GM12878 (cell line): Measurements from ENCODE around the gene CYB5B. TPM values are rescaled to one million over a fixed set of nuclear protein-coding genes. Genes with fewer than 3 reads are reported as not detected.
A peak's percentile ranks its signal among the peaks of the same experiment; 100 is the strongest.

ENCODE experiments used
- ATAC-seq: fragments of 200-7000 bp; cut with Tn5 transposase; 3 replicates; pipeline ENCODE4 v1.9.1; 2020; ENCODE audit warnings: mild to moderate bottlenecking, moderate library complexity
- BruUV-seq: library from RNA; stranded (reverse); fragments of 400-500 nt; replicated peaks from 2 replicates; lab custom pipeline; 2021; lab: Mats Ljungman, UMichigan
- CTCF ChIA-PET: fragments of 300-600 bp; sonication (Branson Sonifier 250); formaldehyde crosslinking; extraction: SDS; loops from one replicate; lab custom pipeline; 2021; ENCODE audit warnings: inconsistent platforms; lab: Yijun Ruan, JAX
- POLR2A ChIA-PET: fragments of 350-600 bp; formaldehyde crosslinking; extraction: SDS; loops from one replicate; lab custom pipeline; 2021; ENCODE audit warnings: inconsistent platforms; lab: Charles Lee
- RAD21 ChIA-PET: fragments of 300-600 bp; sonication (Branson Sonifier 250); formaldehyde crosslinking; loops from one replicate; lab custom pipeline; 2023; ENCODE audit warnings: antibody characterized with exemption; ENCODE audit not compliant: unreplicated experiment; lab: Charles Lee
- SMC1A ChIA-PET: fragments of 300-600 bp; sonication (Branson Sonifier 250); formaldehyde crosslinking; loops from one replicate; lab custom pipeline; 2023; ENCODE audit not compliant: unreplicated experiment, uncharacterized antibody; lab: Charles Lee
- DNase-seq: peaks from one replicate; pipeline ENCODE4 v3.0.0-alpha.2; 2011; ENCODE audit warnings: low read depth, low spot score
- FAIRE-seq: peaks from 3 replicates; lab custom pipeline; 2011; peaks lifted over from hg19 to GRCh38; lab: Jason Lieb, UNC
- H2AFZ ChIP-seq: 2 replicates; pipeline ENCODE4 v1.6.0; 2011; ENCODE audit warnings: low read depth, low read length, control low read depth; ENCODE audit not compliant: control insufficient read depth
- H3K27ac ChIP-seq: 2 replicates; pipeline ENCODE4 v1.5.1; 2011; ENCODE audit warnings: control low read depth; ENCODE audit not compliant: control insufficient read depth, insufficient read depth
- H3K27me3 ChIP-seq, 2 experiments: replicated peaks in 1 of 2; 2 replicates each; pipeline versions ENCODE4 v1.6.0 to v1.6.1; 2011; ENCODE audit warnings: low read length in 1 of 2; ENCODE audit not compliant: control insufficient read depth in 2 of 2, insufficient read depth in 2 of 2
- H3K36me3 ChIP-seq, 2 experiments: 2 replicates each; pipeline ENCODE4 v1.5.1; 2011; ENCODE audit warnings: low read length in 1 of 2; ENCODE audit not compliant: control insufficient read depth in 2 of 2, insufficient read depth in 2 of 2
- H3K4me1 ChIP-seq: 2 replicates; pipeline ENCODE4 v1.6.1; 2011; ENCODE audit warnings: mild to moderate bottlenecking, low read length, moderate library complexity, mixed read lengths; ENCODE audit not compliant: control insufficient read depth, insufficient read depth
- H3K4me2 ChIP-seq: 2 replicates; pipeline ENCODE4 v1.6.0; 2011; ENCODE audit warnings: control low read depth; ENCODE audit not compliant: control insufficient read depth, insufficient read depth
- H3K4me3 ChIP-seq: fragments of 200-600 bp; sonication (generic); 2 replicates; pipeline ENCODE4 v1.5.1; 2016
- H3K79me2 ChIP-seq: 2 replicates; pipeline ENCODE4 v1.6.0; 2011; ENCODE audit warnings: low read length; ENCODE audit not compliant: control insufficient read depth, insufficient read depth
- H3K9ac ChIP-seq: 2 replicates; pipeline ENCODE4 v1.8.0; 2011; ENCODE audit warnings: low read length, control low read depth, mixed read lengths; ENCODE audit not compliant: control insufficient read depth, insufficient read depth
- H3K9me3 ChIP-seq: replicated peaks from 3 replicates; pipeline ENCODE4 v1.5.1; 2011; ENCODE audit warnings: mild to moderate bottlenecking, low read length; ENCODE audit not compliant: control insufficient read depth, insufficient read depth
- H4K20me1 ChIP-seq: 2 replicates; pipeline ENCODE4 v1.6.0; 2011; ENCODE audit not compliant: control insufficient read depth, insufficient read depth
- BRCA1 ChIP-seq: IDR thresholded peaks from 2 replicates; pipeline ENCODE4 v1.6.1; 2011; ENCODE audit warnings: low read depth, low read length, improper control_type of control experiment
- CBFB ChIP-seq: IDR thresholded peaks from 2 replicates; pipeline ENCODE4 v1.6.1; 2016; ENCODE audit warnings: antibody characterized with exemption, low read depth
- MEF2A ChIP-seq: IDR thresholded peaks from 2 replicates; pipeline ENCODE4 v1.6.1; 2011; ENCODE audit warnings: low read depth, mild to moderate bottlenecking, low read length, moderate library complexity; ENCODE audit not compliant: insufficient read depth
- NFIC ChIP-seq: IDR thresholded peaks from 2 replicates; pipeline ENCODE4 v1.6.1; 2012; ENCODE audit warnings: low read depth, mild to moderate bottlenecking, inconsistent platforms, low read length, moderate library complexity
- RUNX3 ChIP-seq: IDR thresholded peaks from 2 replicates; pipeline ENCODE4 v1.6.1; 2012; ENCODE audit warnings: low read length, inconsistent platforms
- SMAD5 ChIP-seq: IDR thresholded peaks from 2 replicates; pipeline ENCODE4 v1.6.1; 2016; ENCODE audit warnings: antibody characterized with exemption, low read depth
- SMC3 ChIP-seq: IDR thresholded peaks from 2 replicates; pipeline ENCODE4 v1.6.1; 2011; ENCODE audit warnings: low read length, improper control_type of control experiment, borderline replicate concordance
- TCF7 ChIP-seq: IDR thresholded peaks from 2 replicates; pipeline ENCODE4 v1.6.1; 2014; ENCODE audit warnings: antibody characterized with exemption, borderline replicate concordance
- YY1 ChIP-seq: IDR thresholded peaks from 2 replicates; pipeline ENCODE4 v1.6.1; 2011; ENCODE audit warnings: low read depth, mild to moderate bottlenecking, low read length
- WGBS: methylation state at CpG from one replicate; pipeline ENCODE4 v1.1.6; 2016; ENCODE audit warnings: low lambda C conversion rate; ENCODE audit not compliant: insufficient replicate concordance, insufficient coverage; ENCODE audit errors: missing lambda C conversion rate; 5-methylcytosine and 5-hydroxymethylcytosine counted together
- in situ Hi-C: fragments of 300-500 bp; cut with MboI; formaldehyde crosslinking; loops from 9 replicates; pipeline ENCODE4 v1.14.3; 2018; ENCODE audit warnings: mixed read lengths
- intact Hi-C: fragments of 100-400 bp; cut with micrococcal nuclease; formaldehyde crosslinking; loops from one replicate; pipeline ENCODE4 v1.14.2; 2022; ENCODE audit not compliant: unreplicated experiment
- polyA plus RNA-seq, 11 experiments: library from polyadenylated mRNA; depleted of rRNA in 4 of 11; unstranded in 6 of 11; stranded (reverse) in 5 of 11; fragments of >200 nt; fragmentation: Nextera tagmentation in 4 of 11; fragmentation: Illumina TruSeq in 1 of 11; extraction: Ambion mirVana in 4 of 11; extraction: Trizol in 1 of 11; gene quantifications; 1 replicate in 1 of 11; 2 replicates in 10 of 11; pipeline versions ENCODE4 v1.2.1 to v1.2.3, GENCODE V29; 2011 to 2016; ENCODE audit warnings: inconsistent platforms in 2 of 11, missing spikeins in 2 of 11, low read depth in 1 of 11
- total RNA-seq, 4 experiments: library from RNA; depleted of rRNA in 3 of 4; stranded (reverse); fragments of >200 nt in 3 of 4; fragmentation: Illumina TruSeq in 1 of 4; extraction: Trizol in 1 of 4; gene quantifications; 2 replicates each; pipeline versions ENCODE4 v1.2.1 to v1.2.3, GENCODE V29; 2013 to 2021

The CYB5B gene
- total and polyA plus RNA-seq, 10 of the 15 experiments (the other 5 are each of a cell fraction or from before 2014, with no cell fraction given): 145 to 305 (median 179) TPM

- TF ChIP-seq SMC3 (no peak), BRCA1 (no peak), CBFB (no peak)
- no peak for FAIRE-seq
- in situ Hi-C loops (no loop called here), intact Hi-C loops (no loop called here)
- no peaks in the 10 kb centered on the region for H3K4me1 ChIP-seq
- H3K27ac ChIP-seq: no peak overlapping the region
- no peaks in the 10 kb centered on the region for H3K27me3 ChIP-seq
- peaks cover 8% of the 10 kb centered on the region for H3K79me2 ChIP-seq
- H3K9ac ChIP-seq: no peak overlapping the region
- no peak for ATAC-seq
- no TSS peak for BruUV-seq
- CTCF ChIA-PET: interaction anchor here (2.2 kb wide), 1 partner anchor 24 kb away, joined by 6 read pairs; no protein-coding TSS in a partner anchor
- H3K9me3 ChIP-seq: no peaks in the 10 kb centered on the region
- H4K20me1 ChIP-seq: no peaks in the 10 kb centered on the region
- no peak overlapping the region for H3K4me2 ChIP-seq
- POLR2A ChIA-PET: interaction anchor here (0.6 to 1.1 kb wide), 5 partner anchors 12 to 262 kb away, joined by 3 to 4 read pairs (median 3); no protein-coding TSS in a partner anchor
- RAD21 ChIA-PET: interaction anchor here (0.7 to 1.0 kb wide), 2 partner anchors 11 to 233 kb away, joined by 4 to 9 read pairs; no protein-coding TSS in a partner anchor
- H2AFZ ChIP-seq: no peak overlapping the region
- H3K36me3 ChIP-seq: no peaks in the 10 kb centered on the region
- no peak for DNase-seq
- 92% methylated on average over 4 of the region's 4 CpGs for WGBS
- no peak overlapping the region for H3K4me3 ChIP-seq
- SMC1A ChIA-PET: interaction anchor here (1.2 to 1.4 kb wide), 2 partner anchors 17 to 24 kb away, joined by 4 to 5 read pairs; no protein-coding TSS in a partner anchor
Measured at GRCh38 chr16:69419956-69420355, 4.5 kb upstream of the CYB5B start.

GRCh38 chr16:69423189-69423588 is 1.2 kb upstream of the CYB5B start:
- no peak for FAIRE-seq
- no TSS peak for BruUV-seq
- H2AFZ ChIP-seq: peak overlapping the region; percentile 52
- intact Hi-C loops (no loop called here), in situ Hi-C loops (no loop called here)
- WGBS: 97% methylated on average over 11 of the region's 11 CpGs
- no peaks in the 10 kb centered on the region for H3K4me1 ChIP-seq
- H3K4me3 ChIP-seq: peak overlapping the region; percentile 64
- H3K9ac ChIP-seq: no peak overlapping the region
- no peaks in the 10 kb centered on the region for H3K27me3 ChIP-seq
- ChIA-PET SMC1A (no interaction called here), CTCF (no interaction called here), RAD21 (no interaction called here), POLR2A (interaction anchor here (0.7 kb wide), 1 partner anchor 39 kb away, joined by 4 read pairs; no protein-coding TSS in a partner anchor)
- peaks cover 2 to 13% of the 10 kb centered on the region in 2 experiments for H3K36me3 ChIP-seq
- H4K20me1 ChIP-seq: no peaks in the 10 kb centered on the region
- ATAC-seq: no peak
- no peak for DNase-seq
- peaks cover 37% of the 10 kb centered on the region for H3K79me2 ChIP-seq
- no peaks in the 10 kb centered on the region; the same call in 2 of the 3 replicates for H3K9me3 ChIP-seq
- TF ChIP-seq NFIC: 0 out of 2 replicates have a peak, but pooled peaks have one; percentile 17
- 0 out of 2 replicates have a peak, but pooled peaks have one; percentile 39 for TF ChIP-seq YY1
- peak; percentile 36; the same call in 1 of the 2 replicates for TF ChIP-seq MEF2A
- TF ChIP-seq SMAD5: no peak
- peak; percentile 72 for TF ChIP-seq RUNX3
- no peak for TF ChIP-seq TCF7
- no peak overlapping the region for H3K27ac ChIP-seq
- peak overlapping the region; percentile 28; the same call in 1 of the 2 replicates for H3K4me2 ChIP-seq
